ENCODE measurements around the gene TKFC.

DNA sequence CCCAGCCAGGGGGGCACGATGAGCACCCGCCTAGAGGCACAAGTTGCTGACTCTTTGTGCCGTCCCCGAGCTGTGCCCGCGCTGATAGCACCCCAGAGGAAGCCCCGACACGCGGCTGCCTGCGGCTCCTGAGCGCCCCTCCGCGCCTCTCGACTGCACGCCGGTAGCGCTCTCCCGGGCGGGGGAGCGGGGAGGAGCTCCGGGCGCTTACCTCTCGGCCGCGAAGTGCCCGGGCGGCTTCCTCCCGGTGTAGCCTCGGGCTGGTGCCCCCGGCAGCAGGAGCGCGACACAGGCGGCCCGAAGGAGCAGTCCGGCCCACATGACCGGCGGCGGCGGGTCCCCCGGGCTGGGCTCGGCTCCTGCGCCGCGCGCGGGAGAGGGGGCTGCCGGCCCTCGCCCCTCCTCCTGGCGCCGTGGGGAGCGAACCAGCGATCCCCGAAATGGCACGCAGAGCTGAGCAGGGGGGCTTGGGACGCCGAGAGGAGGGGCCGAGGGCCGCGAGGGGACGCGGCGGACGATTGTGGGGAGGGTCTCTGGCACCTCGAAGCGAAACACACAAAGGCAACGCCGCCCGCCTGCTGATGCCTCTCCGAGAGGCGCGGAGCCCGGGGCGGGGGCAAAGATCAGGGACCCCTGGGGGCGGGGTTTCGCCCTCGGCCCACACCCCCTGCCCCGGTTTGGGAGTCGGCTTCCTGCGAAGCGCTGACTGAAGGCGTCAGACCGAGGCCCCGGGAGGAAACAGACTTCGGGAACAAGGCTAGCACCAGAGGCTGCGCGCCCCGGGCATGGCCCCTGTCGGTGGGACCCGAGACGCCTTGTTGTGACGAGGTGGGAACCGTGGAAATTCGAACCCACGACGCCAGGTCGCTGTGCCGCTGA is 38.1 kb upstream of the TKFC start, which contains the start of gene VWCE:
- TF ChIP-seq POLR2A (IDR thresholded peaks at IDR 0.05) (no peak), CTCF (IDR thresholded peaks at IDR 0.05) (peak in 1 of 5 experiments; percentile 15), POLR2AphosphoS5 (IDR thresholded peaks at IDR 0.05) (no peak)
